ENCODE data around the gene KRR1.

KRR1 gene

DNA sequence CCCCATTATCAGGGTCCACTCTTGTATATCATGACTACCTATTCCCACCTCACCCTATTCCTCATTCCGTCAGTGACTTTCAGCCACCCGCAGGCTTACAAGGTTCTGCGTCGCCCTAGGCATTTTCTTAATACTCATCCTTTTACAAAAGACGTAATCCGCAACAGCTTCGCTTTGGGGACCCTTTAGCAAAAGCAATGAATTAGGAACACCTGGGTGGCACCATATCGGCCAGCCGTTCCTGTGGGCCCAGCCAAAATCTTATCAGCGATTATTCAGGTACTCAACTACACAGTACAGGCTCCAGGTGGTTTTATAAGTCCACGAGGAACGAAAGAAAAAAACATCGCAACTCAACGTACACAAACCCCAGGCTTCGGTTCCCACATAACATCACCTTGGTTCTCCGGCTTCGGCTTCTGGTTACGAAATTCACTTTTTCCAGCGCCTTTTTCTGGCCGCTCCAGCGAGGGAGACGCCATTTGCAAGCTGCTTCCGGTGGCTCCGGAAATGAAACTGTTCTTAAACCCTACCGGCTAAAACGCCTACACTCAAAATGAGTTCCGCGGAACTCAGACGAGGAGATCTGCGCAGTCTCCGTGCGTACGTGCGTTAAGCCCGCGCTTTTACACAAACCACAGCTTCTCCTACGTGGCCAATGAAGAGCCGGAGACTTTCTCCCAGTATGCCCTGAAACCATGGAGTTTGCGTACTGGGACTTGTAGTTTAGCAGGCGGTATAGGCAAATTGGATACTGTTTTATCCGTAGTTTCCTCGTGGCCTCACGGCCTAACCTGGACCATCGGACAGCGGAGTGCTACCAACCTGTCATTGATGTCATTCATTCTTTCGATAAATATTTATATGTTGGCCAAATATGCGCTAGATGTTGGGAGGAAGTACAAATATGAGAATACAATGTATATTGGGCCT lies at the start of gene KRR1:
Gene KRR1 (minus strand): TSS at position 494 of the 933 bp plus-strand sequence. CDS start 12 bp downstream, at position 482.
- DNase-seq: peak; percentile 98

GRCh38 chr12:75560167-75560566 lies 48.8 kb upstream of the KRR1 start:
- peak; percentile 62 for DNase-seq

DNA sequence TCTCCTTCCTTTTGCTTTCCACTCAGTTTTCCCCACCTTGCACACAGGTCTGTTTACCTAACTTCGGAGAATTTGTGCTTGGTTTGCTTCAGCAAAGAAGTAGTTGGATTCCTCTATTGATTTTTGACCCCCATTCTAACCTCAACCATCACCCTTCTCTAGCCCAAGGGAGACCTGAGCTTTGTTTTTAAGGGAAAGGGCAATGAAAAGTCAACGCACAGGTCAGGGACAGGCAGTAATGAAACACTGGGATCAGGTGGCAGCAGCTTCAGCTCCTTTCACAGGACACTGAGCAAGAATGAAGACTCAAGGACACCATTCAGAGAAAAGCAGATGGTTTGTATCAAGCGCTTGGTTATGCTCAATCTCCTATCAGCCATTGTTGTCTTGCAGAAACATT lies 46.9 kb upstream of the KRR1 start:
- DNase-seq: no peak

- DNase-seq: no peak
Measured at GRCh38 chr12:75556311-75556899, 45.0 kb upstream of the KRR1 start.

- no peak for DNase-seq
Measured at GRCh38 chr12:75554556-75554880, 43.1 kb upstream of the KRR1 start.

DNA sequence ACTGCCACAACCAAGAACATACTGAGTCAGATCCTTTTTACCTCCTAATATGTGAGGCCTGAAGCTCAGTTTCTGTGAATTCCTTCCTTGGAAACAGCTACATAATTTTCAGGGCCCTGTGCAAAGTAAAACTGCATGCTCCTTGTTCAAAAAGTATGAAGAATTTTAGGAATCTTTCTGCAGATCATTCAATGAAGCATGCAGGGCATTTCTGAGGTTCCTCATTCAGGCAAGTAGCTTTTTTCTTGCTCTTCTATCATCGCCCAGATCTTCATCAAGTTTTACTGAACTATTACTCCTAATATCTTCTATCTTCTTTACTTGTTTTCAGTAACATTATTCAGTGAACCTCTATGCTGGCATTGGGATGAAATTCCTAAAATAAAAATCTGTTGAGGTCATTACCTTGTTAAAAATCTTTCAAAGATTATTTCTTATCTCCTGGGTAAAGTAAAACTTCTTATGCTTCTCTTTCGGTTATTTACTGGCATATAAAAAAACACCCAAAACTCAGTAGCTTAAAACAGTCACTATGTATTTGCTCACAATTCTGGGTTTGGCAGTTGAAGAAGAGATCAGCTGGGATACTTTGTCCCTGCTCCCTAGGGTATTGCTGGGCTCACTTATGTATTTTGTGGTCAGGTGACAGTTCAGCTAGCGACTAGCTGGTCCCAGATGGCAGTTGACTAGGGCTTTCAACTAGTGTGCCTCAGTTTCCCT lies 42.6 kb upstream of the KRR1 start:
- no peak for DNase-seq

DNA sequence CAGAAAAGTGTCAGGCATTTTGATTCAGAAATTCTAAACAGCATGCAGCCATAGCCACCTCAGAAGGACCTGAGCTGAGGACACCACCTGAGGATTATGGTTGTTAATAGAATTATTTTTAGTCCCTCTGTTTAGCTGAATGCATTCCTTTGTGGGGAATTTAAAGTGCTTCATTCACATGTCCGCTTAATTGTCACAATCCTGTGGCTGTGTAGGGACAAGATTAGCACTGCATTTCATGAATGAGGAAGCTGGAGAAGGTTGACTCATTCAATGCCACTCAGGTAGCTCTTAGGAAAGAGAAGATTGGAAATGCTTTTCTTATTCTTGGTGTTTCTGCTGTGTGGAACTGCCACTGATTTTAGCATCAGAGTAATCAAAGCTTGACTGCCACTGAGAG lies 42.0 kb upstream of the KRR1 start:
- no peak for DNase-seq

- DNase-seq: no peak
Measured at GRCh38 chr12:75551477-75551876, 40.1 kb upstream of the KRR1 start.

GRCh38 chr12:75550401-75551240 lies 39.2 kb upstream of the KRR1 start:
- peak; percentile 52 for DNase-seq

- DNase-seq: no peak
Measured at GRCh38 chr12:75549989-75550388, 38.6 kb upstream of the KRR1 start.

GRCh38 chr12:75548879-75549278 lies 37.5 kb upstream of the KRR1 start:
- DNase-seq: peak; percentile 87

GRCh38 chr12:75545636-75546035 lies 34.2 kb upstream of the KRR1 start:
- DNase-seq: no peak

- no peak for DNase-seq
Measured at GRCh38 chr12:75543529-75543928, 32.1 kb upstream of the KRR1 start.

DNA sequence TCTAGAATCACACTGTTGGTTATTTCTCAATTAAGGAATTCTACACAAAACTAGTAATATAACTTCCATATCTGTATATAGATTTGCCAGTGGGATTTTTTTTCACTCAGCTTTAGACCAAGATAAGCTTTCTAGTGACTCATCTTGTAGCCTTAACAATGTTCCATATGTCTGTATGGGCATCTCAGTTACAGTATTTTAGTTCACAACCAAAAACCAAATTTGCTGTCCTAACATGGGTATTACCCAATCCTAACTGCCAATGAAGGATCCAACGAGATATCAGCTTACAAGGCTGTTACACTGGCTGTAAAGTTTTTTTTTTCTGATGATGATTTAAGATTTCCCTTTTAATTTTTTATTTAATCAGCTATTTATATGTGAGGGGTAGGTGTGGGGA lies 31.5 kb upstream of the KRR1 start:
- no peak for DNase-seq

- no peak for DNase-seq
Measured at GRCh38 chr12:75539889-75540288, 28.5 kb upstream of the KRR1 start.

DNA sequence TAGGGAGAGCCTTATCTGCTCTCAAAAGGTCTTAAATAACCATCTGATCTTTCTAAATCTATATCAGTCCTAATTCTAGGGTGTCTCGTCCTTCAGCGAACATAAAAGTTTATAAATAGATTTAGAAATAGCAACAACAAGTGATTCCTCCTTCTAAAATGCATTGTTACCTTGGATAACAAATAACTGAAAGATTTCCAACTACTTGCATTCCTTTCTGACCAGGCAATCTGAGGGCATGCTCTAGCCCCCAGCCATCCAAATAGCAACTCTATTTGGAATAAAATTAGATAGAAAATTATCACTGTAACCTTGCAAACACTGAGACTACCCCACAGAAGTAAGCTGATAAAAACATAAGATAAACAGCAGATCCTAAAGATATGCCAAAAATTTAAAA lies 21.8 kb upstream of the KRR1 start:
- no peak for DNase-seq

DNA sequence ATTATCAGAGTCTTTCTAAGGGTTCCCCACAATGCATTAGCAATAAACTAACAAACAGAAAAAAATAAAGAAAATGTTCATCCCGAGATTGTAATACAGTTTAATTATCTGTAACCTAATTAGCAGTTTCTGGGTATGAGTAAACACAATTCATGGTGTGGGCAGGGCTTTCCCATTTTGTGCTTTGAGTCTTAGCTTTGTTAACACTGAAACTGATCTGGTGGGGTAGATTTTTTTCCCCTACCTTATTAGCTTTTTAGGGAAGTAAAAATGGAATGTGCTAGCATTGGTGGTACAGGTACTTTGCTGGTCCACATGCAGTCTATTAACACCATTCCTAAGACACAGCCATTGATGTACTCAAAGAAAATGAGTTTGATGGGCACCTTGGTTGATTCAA lies 18.4 kb upstream of the KRR1 start:
- DNase-seq: no peak

GRCh38 chr12:75529316-75529715 lies 17.9 kb upstream of the KRR1 start:
- DNase-seq: no peak

DNA sequence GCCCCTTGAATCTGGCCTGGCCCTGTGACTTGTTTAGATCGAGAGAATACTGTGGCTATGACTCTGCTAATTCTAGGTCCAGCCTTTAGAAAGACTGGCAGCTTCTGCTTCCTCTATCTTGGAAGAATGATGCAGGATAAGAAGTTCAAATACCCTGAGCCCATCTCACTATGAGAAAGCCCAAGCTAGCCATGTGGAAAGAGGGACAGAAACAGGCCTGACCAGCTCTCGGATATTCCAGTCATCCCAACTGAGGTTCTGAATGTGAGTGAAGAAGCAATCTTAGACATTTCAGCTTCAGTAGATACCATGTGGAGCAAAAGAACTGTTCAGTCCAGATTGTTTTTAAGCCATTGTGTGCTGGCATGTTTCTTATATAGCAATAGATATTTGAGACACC lies 17.3 kb upstream of the KRR1 start:
- DNase-seq: no peak

- DNase-seq: no peak
Measured at GRCh38 chr12:75528272-75528671, 16.9 kb upstream of the KRR1 start.

DNA sequence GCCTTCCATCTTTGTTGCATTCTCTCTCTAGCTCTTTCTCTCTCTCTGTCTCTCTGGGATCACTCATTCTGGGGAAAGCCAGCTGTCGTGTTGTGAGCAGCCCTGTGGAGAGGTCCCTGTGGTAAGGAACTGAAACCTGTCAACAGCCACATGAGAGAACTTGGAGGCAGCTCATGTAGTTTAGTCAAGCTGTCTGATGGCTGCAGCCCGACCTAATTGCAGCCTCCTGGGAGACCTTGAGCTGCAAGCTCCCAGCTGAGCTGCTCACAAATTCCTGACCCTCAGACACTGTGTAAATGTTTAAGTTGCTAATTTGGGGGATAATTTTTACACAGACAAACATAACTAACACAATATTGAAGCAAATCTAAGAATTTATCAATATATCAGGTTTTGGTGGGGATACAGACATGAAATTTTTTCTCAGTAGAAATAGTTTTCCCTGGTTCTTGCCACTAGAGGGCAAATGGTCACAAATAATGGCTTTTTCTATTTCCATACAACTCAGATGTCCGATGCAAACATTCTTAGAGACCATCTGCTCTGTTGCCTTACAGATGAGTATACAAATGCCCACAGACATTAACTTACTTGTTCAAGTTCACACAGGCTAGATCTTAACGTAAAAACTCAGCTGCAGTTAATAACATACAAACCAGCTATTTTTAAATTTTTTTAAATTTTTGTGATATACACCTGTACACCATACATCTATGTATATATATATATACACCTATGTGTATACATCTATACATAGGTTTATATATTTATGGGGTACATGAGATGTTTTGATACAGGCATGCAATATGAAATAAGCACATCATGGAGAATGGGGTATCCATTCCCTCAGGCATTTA lies 15.5 kb upstream of the KRR1 start:
- peak; percentile 85 for DNase-seq

GRCh38 chr12:75525263-75525662 lies 13.9 kb upstream of the KRR1 start:
- DNase-seq: no peak

All from NCI-H510A treated with DMSO at 0.1 percent for 48 hours (cell line).